HUES64 (cell line): ENCODE data around the gene NECAB3.
A peak's percentile ranks its signal among the peaks of the same experiment; 100 is the strongest.

ENCODE experiments used
- H3K27ac ChIP-seq: 2 replicates; pipeline ENCODE4 v1.7.0; 2013; ENCODE audit warnings: low read depth, low read length, inconsistent platforms
- H3K27me3 ChIP-seq: 2 replicates; pipeline ENCODE4 v1.6.1; 2013; ENCODE audit warnings: mild to moderate bottlenecking, low read length; ENCODE audit not compliant: insufficient read depth
- H3K36me3 ChIP-seq: 2 replicates; pipeline ENCODE4 v1.6.1; 2013; ENCODE audit warnings: mild to moderate bottlenecking, low read length; ENCODE audit not compliant: insufficient read depth
- H3K4me1 ChIP-seq: 2 replicates; pipeline ENCODE4 v1.6.1; 2013; ENCODE audit warnings: mild to moderate bottlenecking, low read length, moderate library complexity; ENCODE audit not compliant: insufficient read depth
- H3K4me3 ChIP-seq: 2 replicates; pipeline ENCODE4 v1.5.1; 2013; ENCODE audit warnings: mild to moderate bottlenecking, low read length, moderate library complexity
- H3K9ac ChIP-seq: 2 replicates; pipeline ENCODE4 v1.6.1; 2013; ENCODE audit warnings: mild to moderate bottlenecking, low read depth, low read length
- H3K9me3 ChIP-seq: 2 replicates; pipeline ENCODE4 v1.6.1; 2013; ENCODE audit warnings: low read depth, low read length; ENCODE audit not compliant: insufficient read depth
- WGBS: fragments of 150-250, 120-280 bp; methylation state at CpG from one replicate; pipeline ENCODE4 v1.1.7; 2013; ENCODE audit warnings: missing lambda C conversion rate; 5-methylcytosine and 5-hydroxymethylcytosine counted together

The NECAB3 gene

GRCh38 chr20:33667676-33668465 is 6.4 kb downstream of the NECAB3 start:
- 31% methylated on average over 47 of the region's 47 CpGs for WGBS

DNA sequence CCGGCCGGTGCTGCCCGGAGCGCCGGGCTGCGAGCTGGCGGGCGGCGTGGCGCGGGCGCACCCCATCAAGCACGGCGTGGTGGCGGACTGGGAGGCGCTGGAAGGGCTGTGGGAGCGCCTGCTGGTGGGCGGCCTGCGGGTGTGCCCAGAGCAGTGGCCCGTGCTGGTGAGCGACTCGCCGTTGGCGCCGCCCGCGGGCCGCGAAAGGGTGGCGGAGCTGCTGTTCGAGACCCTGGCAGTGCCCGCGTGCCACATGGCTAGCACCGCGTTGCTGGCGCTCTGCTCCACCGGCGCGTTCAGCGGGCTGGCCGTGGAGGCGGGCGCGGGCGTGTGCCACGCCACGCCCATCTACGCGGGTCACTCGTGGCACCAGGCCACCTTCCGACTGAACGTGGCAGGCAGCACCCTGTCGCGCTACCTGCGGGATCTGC is 7.0 kb downstream of the NECAB3 start:
- H3K27ac ChIP-seq = no peak overlapping the region
- peak overlapping the region; percentile 48 for H3K4me3 ChIP-seq
- H3K27me3 ChIP-seq = peaks cover 7% of the 10 kb centered on the region
- H3K4me1 ChIP-seq = peaks cover 9% of the 10 kb centered on the region; the same call in 1 of the 2 replicates
- no peaks in the 10 kb centered on the region for H3K9me3 ChIP-seq
- WGBS = 43% methylated on average over 55 of the region's 55 CpGs
- H3K9ac ChIP-seq = peak overlapping the region; percentile 51
- peaks cover 15% of the 10 kb centered on the region; the same call in 1 of the 2 replicates for H3K36me3 ChIP-seq

More at GRCh38 chr20:33667676-33668465, 6.4 kb downstream of the NECAB3 start:
- Histone ChIP-seq H3K9ac (0 out of 2 replicates have a peak overlapping the region, but pooled peaks have one; percentile 51), H3K9me3 (no peaks in the 10 kb centered on the region), H3K27ac (no peak overlapping the region), H3K36me3 (peaks cover 15% of the 10 kb centered on the region; the same call in 1 of the 2 replicates), H3K27me3 (peaks cover 7% of the 10 kb centered on the region), H3K4me1 (peaks cover 12% of the 10 kb centered on the region; the same call in 1 of the 2 replicates), H3K4me3 (peak overlapping the region; percentile 48)

DNA sequence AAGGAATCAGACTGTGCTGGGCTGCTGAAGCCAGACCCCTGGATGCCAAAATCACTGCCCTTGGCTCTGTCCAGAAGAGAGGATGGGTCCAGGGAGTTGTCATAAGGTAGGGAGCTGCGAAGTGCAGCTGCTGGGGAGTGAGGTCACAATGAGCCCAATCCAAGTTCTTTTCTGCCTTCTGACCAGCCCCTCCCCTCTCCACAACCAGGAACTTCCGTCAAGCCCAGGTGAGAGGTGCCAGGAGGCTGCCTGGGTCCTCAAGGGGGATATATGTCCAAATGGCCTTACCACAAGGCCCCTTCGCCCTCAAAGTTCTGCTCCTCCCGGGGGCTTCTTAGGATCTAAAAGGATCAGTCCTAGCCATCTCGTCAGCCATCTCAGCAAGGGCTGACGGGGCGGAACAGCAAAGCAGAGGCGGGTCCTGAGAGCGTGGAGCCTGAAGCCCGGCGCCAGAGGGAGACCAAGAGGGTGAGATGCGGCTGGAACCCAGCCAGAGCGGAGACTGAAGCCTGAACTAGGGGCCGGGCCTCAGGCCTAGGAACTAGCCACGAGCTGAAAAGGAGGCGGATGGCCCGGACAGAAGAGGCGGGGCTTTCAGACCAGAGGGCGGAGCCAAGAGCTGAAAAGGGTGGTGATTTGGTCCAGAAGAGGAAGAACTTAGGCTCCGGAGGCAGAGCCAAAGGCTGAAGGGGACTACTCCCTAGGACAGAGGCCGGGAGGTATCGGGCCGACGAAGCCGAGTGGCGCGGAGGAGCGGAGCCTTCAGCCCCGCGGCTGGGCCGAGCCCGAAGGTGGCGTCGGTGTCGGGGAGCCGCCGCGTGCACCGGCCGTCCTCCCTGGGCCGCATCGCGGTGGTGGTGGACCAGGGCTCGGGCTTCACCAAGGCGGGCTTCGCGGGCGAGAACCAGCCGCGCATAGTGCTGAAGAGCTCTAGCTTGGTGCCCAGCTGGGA is 7.7 kb downstream of the NECAB3 start, which contains the start of gene ACTL10:
ACTL10 (plus strand) TSS at position 651 of the 952 bp plus-strand sequence. CDS start 555 bp downstream, outside the sequence.
- Histone ChIP-seq H3K27ac (peak within 1 kb of the TSS; percentile 65; the same call in 1 of the 2 replicates), H3K36me3 (peaks cover 13% of the 10 kb centered on the region; the same call in 1 of the 2 replicates), H3K4me1 (peaks cover 9% of the 10 kb centered on the region; the same call in 1 of the 2 replicates), H3K9ac (peak within 1 kb of the TSS; percentile 51), H3K27me3 (peaks cover 7% of the 10 kb centered on the region), H3K4me3 (peak within 1 kb of the TSS; percentile 48), H3K9me3 (no peaks in the 10 kb centered on the region)
- 29% methylated on average over 50 of the region's 50 CpGs for WGBS

GRCh38 chr20:33664762-33665144 is 9.5 kb downstream of the NECAB3 start:
- Histone ChIP-seq H3K36me3 (0 out of 2 replicates have a peak, but pooled peaks cover 5% of the 10 kb centered on the region), H3K4me1 (peaks cover 9% of the 10 kb centered on the region; the same call in 1 of the 2 replicates), H3K27me3 (peaks cover 7% of the 10 kb centered on the region), H3K9ac (no peak overlapping the region), H3K4me3 (no peak overlapping the region), H3K27ac (no peak overlapping the region), H3K9me3 (no peaks in the 10 kb centered on the region)
- WGBS = 93% methylated on average over 2 of the region's 2 CpGs

DNA sequence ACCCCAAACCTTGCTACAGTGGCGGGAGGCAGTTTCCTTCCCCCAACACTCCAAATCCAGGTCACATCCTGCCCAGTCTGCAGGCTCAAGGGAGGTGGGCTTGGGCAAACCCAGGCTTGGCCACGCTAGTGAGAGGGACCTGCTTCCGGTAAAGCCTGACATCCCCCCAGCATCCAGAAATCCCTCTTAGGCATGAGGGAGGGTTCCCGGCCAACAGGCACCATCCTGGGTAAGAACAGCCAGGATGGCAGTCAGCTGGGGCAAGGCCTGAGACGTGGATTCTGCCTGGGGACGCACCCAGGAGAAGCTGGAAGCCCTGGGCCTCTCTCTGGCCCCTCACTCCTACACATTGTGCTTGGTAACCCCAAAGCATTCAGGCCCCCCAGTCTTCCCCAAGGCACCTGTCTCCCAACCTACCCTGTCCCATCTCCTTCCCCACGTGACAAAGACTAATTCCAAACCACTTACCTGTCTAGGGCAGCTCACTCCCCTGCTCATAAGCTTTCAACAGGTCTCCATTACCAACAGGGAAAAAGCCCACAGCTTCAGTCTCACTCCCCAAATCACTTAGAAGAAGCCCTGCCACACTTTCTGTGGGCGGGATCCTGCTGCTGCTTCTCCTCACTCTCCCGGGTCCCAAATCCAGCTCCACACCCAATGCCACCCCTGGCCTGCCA is 10.0 kb downstream of the NECAB3 start:
- H3K9me3 ChIP-seq = no peaks in the 10 kb centered on the region
- 0 out of 2 replicates have a peak, but pooled peaks cover 8% of the 10 kb centered on the region for H3K36me3 ChIP-seq
- H3K4me1 ChIP-seq = peaks cover 9% of the 10 kb centered on the region; the same call in 1 of the 2 replicates
- peak overlapping the region; percentile 78 for H3K4me3 ChIP-seq
- peak overlapping the region; percentile 10 for H3K27ac ChIP-seq
- H3K9ac ChIP-seq = peak overlapping the region; percentile 80
- 62% methylated on average over 9 of the region's 9 CpGs for WGBS
- peaks cover 7% of the 10 kb centered on the region for H3K27me3 ChIP-seq

GRCh38 chr20:33663161-33664084 is 10.8 kb downstream of the NECAB3 start:
- Histone ChIP-seq H3K9ac (peak overlapping the region; percentile 80), H3K36me3 (peaks cover 12% of the 10 kb centered on the region; the same call in 1 of the 2 replicates), H3K4me3 (peak overlapping the region; percentile 78), H3K4me1 (peaks cover 9% of the 10 kb centered on the region; the same call in 1 of the 2 replicates), H3K27me3 (peaks cover 7% of the 10 kb centered on the region), H3K9me3 (no peaks in the 10 kb centered on the region), H3K27ac (peak overlapping the region; percentile 77)
- WGBS = 1% methylated on average over 84 of the region's 84 CpGs

GRCh38 chr20:33662172-33662571 is 12.1 kb downstream of the NECAB3 start, which contains the start of gene C20orf144:
C20orf144 (plus strand) TSS chr20:33662327; CDS start chr20:33662346, 19 bp downstream.
- Histone ChIP-seq H3K4me3 (peak within 1 kb of the TSS; percentile 78), H3K27ac (peak within 1 kb of the TSS; percentile 77; the same call in 1 of the 2 replicates)
- 94% methylated on average over 10 of the region's 10 CpGs for whole genome bisulfite sequencing

DNA sequence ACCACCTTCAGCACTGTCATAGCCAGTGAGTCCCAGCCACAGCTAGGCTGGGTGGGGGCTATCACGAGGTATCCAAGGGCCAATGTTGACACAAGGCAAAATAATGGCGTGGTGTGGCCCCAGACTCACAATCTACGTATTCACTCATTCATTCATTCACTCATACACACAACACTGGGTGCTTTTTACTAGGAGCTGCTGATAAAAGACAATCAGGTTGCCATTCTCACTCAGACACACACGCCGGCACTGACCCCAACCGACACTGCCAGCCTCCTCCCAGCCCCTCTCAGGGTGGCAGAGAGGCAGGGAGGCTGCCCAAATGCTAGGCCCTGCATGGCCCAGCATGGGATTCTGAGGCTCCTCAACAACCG is 13.6 kb downstream of the NECAB3 start:
- H3K9me3 ChIP-seq = no peaks in the 10 kb centered on the region
- no peaks in the 10 kb centered on the region for H3K27me3 ChIP-seq
- peaks cover 16% of the 10 kb centered on the region; the same call in 1 of the 2 replicates for H3K36me3 ChIP-seq
- H3K4me3 ChIP-seq = no peak overlapping the region
- no peak overlapping the region for H3K9ac ChIP-seq
- H3K27ac ChIP-seq = no peak overlapping the region
- peaks cover 4% of the 10 kb centered on the region; the same call in 1 of the 2 replicates for H3K4me1 ChIP-seq
- 93% methylated on average over 7 of the region's 7 CpGs for WGBS

More at GRCh38 chr20:33662172-33662571, 12.1 kb downstream of the NECAB3 start, which contains the start of gene C20orf144:
- Histone ChIP-seq H3K27me3 (peaks cover under 1% of the 10 kb centered on the region; the same call in 1 of the 2 replicates), H3K4me1 (peaks cover 9% of the 10 kb centered on the region; the same call in 1 of the 2 replicates), H3K36me3 (peaks cover 16% of the 10 kb centered on the region; the same call in 1 of the 2 replicates), H3K9ac (peak within 1 kb of the TSS; percentile 80), H3K9me3 (no peaks in the 10 kb centered on the region)

DNA sequence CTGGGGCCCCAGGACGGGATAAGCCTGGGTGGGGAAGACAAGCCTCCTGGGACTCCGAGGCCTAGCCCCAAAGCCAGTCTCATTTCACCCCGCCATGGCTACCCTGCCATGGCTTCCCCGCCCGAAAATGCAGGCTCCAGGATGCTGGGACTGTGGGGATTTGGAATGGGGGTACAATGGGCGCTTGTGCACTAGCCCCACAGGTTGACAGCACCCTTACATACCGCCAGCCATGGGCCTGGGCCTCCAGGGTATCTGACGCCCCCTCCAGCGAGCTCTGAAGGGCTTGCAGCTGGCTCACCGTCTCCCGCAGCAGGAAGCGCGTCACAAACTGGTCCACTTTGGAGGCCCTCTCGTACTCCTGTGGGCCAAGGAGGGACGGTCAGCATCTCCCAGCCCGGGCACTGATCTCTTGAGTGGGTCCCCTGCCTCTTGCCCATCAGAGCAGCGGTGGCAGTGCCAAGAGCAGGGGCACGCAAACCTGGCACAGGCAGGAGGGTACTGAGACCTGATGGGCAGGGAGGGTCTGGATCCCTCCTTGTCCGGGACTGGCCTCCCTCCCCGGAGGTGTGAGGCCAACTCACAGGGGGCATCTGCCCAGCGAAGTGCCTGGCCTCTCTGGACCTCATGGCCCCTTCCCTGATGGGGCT is 14.1 kb downstream of the NECAB3 start:
- H3K36me3 ChIP-seq = peaks cover 16% of the 10 kb centered on the region; the same call in 1 of the 2 replicates

More for the DNA sequence above, 14.1 kb downstream of the NECAB3 start:
- Histone ChIP-seq H3K9me3 (no peaks in the 10 kb centered on the region), H3K4me3 (no peak overlapping the region), H3K27me3 (no peaks in the 10 kb centered on the region), H3K27ac (no peak overlapping the region), H3K4me1 (peaks cover 4% of the 10 kb centered on the region; the same call in 1 of the 2 replicates), H3K9ac (no peak overlapping the region)
- 92% methylated on average over 21 of the region's 21 CpGs for WGBS
